Hematopoietic multipotent progenitor cell treated with erythropoietin and hydrocortisone succinate and interleukin-3 and kit ligand, for 17 days (in vitro differentiated cells): Measurements from ENCODE around the gene CLEC19A.

ENCODE experiments used
- DNase-seq: peaks from one replicate; pipeline ENCODE4 v3.0.0-alpha.2; 2015; ENCODE audit warnings: low spot score

CLEC19A gene

GRCh38 chr16:19328364-19328763 is 42.8 kb downstream of the CLEC19A start:
- DNase-seq, result no peak

DNA sequence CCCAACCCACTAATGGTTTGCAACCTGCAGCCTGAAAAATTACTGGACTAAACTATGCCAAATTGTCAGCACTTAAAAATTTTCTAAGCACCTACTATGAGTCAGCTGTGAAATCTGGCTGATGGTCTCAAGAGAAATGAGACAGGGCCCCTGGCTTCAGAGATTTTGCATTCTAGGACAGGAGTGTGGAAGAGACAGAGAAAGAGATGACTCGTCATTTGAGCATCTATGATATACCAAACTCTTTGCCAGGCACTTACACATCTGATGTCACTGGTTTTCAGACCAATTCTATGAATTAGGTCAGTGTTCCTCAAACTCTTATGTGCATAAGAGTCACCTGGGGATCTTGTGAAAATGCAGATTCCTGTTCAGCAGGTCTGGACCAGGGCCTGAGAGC is 44.4 kb downstream of the CLEC19A start:
- DNase-seq, result no peak

GRCh38 chr16:19330841-19331397 is 45.4 kb downstream of the CLEC19A start:
- DNase-seq, result no peak

GRCh38 chr16:19331794-19332193 is 46.3 kb downstream of the CLEC19A start:
- DNase-seq, result no peak

DNA sequence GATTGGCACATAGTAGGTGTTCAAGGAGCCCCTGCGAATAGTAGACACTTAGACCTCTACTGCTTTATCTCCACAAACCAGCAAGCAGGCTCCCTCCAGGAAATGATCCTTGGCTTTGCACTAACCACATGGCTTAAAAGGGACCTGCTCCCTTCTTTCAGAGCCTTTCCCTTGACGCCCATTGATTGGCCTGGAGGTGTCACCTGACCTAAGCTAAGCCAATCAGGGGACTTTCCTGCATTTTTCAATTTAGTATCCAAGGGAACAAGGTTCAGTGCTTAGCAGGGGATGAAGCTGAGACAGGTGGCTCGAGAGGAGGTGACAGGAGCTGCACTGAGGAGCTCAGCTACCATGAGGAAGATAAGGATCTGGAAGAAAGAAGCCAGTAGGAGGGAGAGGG is 52.8 kb downstream of the CLEC19A start:
- no peak for DNase-seq

GRCh38 chr16:19344224-19344801 is 58.8 kb downstream of the CLEC19A start:
- DNase-seq, result no peak

- no peak for DNase-seq
These were observed 59.4 kb downstream of the CLEC19A start for GRCh38 chr16:19344980-19345379.

DNA sequence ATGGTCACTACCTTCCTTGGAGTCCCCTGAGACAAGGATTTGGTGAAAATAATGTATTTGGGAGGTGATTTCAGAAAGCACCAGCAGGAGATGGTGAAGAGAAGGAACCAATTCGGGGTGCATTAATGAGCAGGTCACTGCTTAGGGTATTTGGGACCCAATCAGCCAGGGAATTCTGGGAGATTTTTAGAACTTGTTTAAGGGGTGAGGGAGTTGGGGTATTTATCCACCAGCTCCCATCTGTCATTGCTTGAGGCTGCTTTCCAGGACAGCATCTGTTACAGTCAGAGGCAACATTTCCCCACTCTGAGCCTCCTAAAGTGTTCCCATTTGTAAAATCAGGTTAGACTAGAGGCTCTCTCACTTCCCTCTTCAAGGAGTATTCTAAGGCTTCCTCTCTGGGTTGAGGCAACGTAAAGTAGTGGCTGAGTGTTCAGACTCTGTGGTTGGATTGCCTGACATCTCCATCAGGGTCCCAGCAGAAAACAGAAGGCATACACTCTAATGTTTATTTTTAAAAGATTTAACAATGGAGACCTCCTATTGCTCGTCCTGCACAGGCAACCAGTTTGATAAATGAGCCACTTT is 60.9 kb downstream of the CLEC19A start:
- no peak for DNase-seq

- DNase-seq, result no peak
These were observed 62.6 kb downstream of the CLEC19A start for GRCh38 chr16:19348125-19348524.

DNA sequence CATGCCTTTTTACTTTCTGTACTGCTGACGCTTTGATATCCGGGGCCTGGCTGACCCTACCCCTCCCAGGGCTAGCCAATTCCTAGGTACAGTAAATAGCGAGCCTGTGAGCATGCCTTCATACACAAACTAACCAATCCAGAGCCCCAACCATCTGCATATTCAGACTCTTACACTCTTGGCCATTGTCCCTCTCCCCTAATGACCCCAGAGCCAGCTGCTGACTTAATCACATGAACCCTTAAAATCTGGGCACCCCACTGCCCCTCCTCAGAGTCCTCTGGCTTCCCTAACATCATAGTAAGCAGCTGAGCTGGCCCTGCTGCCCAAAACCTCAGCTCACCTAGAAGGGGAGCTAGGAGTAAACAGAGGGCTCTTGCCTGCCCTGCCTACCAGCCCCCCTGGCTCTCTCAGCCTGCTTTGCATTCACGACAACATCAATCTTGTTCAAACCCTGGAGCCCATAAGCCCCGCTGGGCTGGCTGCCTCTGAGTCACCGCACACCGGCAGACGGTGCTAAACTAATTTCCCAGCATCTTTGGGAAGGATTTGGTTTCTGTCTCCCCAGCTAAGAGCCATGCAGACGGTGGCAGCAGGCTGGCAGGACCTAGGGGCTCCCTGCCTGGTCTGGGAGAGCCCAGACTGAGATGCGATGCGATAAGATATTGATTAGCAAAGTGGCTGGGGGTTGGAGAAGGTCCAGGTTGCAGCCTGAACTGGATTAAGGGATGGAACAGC is 63.2 kb downstream of the CLEC19A start:
- no peak for DNase-seq

DNA sequence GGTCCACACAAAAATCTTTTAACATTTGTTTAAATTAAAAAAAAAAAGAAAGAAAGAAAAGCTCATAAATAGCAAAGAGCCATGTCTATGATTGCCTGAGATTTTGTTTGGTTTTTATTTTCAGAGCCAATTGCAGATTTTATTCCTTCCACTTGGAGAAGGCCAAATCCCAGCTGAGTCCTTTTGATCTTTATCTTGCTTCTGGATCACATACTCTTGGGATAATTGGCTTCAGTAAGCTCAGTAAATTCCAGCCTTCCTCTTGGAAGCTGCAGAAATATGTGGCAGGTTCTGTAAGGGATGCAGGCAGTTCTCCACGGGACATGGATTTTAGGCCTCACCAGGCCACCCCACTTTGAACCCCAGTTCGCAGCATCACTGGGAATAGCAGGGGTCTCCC is 68.8 kb downstream of the CLEC19A start:
- no peak for DNase-seq

DNA sequence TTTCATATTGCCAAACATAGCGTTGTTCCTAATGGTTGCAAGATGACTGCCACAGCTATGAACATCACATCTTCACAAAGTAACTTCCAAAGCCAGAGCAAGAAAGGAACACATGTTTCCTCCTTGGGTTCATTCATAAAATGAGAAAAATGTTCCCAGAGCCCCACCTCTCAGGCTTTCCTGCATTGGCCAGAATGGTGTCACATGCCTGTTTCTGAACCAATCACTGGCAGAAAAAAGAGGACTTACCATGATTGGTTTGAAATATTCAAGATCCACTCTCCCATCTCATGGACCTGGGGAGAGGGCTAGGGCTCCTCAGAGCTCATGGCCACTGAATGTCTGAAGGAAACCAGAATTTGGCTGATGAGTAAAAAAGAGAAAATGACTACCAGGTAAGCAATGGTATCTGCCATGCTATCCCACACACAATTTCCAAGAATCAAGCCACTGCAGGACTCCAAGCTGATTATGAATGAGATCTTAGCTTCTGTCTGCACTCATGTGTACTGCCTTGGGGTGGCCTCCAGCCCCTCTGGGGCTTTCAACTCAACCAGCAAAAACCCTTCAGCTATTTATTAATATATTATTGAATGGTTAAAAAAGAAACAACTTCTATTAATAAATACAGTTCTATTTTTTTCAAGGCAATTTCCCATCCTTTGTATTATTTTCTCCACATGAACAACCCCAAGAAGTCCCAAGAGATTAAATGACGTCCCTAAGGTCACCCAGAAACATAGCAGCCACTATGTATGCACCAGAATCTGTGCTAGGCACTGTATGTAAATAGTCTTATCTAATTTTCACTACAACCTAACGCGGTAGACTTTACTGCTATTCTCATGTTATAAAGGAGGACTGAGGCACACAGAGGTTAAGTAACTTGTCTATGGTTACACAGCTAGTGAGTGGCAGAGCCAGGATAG is 70.8 kb downstream of the CLEC19A start:
- no peak for DNase-seq

DNA sequence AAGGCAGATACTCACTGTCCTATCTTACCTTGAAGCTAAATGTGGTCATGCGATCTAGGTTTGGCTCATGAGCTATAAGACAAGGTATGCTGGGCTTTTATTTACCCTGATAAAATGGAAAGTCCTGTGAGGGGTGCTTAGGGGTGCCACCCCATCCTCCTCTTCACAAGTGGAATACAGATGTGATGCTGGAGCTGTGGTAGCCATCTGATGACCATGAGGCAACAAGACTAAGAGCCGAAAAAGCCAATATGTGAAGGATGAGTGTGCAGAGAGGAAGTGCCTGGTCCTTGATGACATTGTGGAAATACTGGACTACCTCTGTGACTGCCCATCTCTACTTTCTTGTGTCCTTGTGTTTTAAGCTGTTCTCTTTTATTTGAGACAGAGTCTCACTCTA is 74.0 kb downstream of the CLEC19A start:
- DNase-seq, result no peak
